ENCODE data around the gene TSC1. TPM values are rescaled to one million over a fixed set of nuclear protein-coding genes. Genes with fewer than 3 reads are reported as not detected.

TSC1 gene
- total and polyA plus RNA-seq, 12 donors: 29.4 to 87.7 (median 43.9) TPM

GRCh38 chr9:132853482-132853881, 90.9 kb downstream of the TSC1 start:
- H3K27me3 ChIP-seq: no peaks in the 10 kb centered on the region
- WGBS, 4 donors: 91 to 96% (median 91%) methylated on average over 4 of the region's 4 CpGs
- no peak for DNase-seq
- no peaks in the 10 kb centered on the region for H3K4me1 ChIP-seq (replicated peaks in 1 of 2)
- TF ChIP-seq CTCF (IDR thresholded peaks at IDR 0.05) (no peak), POLR2A (IDR thresholded peaks at IDR 0.05) (no peak)
- no peak overlapping the region for H3K27ac ChIP-seq
- H3K9me3 ChIP-seq (replicated peaks in 1 of 3): no peaks in the 10 kb centered on the region
- intact Hi-C loops (cut with DNase I): no loop called here
- H3K36me3 ChIP-seq (replicated peaks in 1 of 2): no peaks in the 10 kb centered on the region
- H3K4me3 ChIP-seq: no peak overlapping the region

GRCh38 chr9:132849185-132849706, 95.2 kb downstream of the TSC1 start:
- H3K36me3 ChIP-seq (replicated peaks in 1 of 2): no peaks in the 10 kb centered on the region
- H3K27me3 ChIP-seq: no peaks in the 10 kb centered on the region
- no peak for TF ChIP-seq CTCF (IDR thresholded peaks at IDR 0.05)
- no peak for TF ChIP-seq POLR2A (IDR thresholded peaks at IDR 0.05)
- no peak overlapping the region for H3K27ac ChIP-seq
- DNase-seq: peak in 5 of 7 donors; percentile 26 to 75 (median 41)
- WGBS, 4 donors: 53 to 60% (median 55%) methylated on average over 9 to 12 of the region's 12 CpGs
- no peaks in the 10 kb centered on the region for H3K4me1 ChIP-seq (replicated peaks in 1 of 2)
- H3K9me3 ChIP-seq (replicated peaks in 1 of 3): no peaks in the 10 kb centered on the region
- no peak overlapping the region for H3K4me3 ChIP-seq
- intact Hi-C loops (cut with DNase I): no loop called here

GRCh38 chr9:132846918-132847515, 97.4 kb downstream of the TSC1 start:
- H3K36me3 ChIP-seq (replicated peaks in 1 of 2): no peaks in the 10 kb centered on the region
- TF ChIP-seq POLR2A (IDR thresholded peaks at IDR 0.05) (no peak), CTCF (IDR thresholded peaks at IDR 0.05) (no peak)
- H3K27ac ChIP-seq: no peak overlapping the region
- 88 to 93% (median 92%) methylated on average over 12 to 15 of the region's 15 CpGs for WGBS, 4 donors
- intact Hi-C loops (cut with DNase I): no loop called here
- DNase-seq: no peak
- no peaks in the 10 kb centered on the region for H3K27me3 ChIP-seq
- H3K4me1 ChIP-seq (replicated peaks in 1 of 2): no peaks in the 10 kb centered on the region
- H3K9me3 ChIP-seq (replicated peaks in 1 of 3): no peaks in the 10 kb centered on the region
- no peak overlapping the region for H3K4me3 ChIP-seq

- Histone ChIP-seq H3K27ac (no peak overlapping the region), H3K36me3 (replicated peaks in 1 of 2) (no peaks in the 10 kb centered on the region), H3K4me1 (replicated peaks in 1 of 2) (no peaks in the 10 kb centered on the region), H3K27me3 (no peaks in the 10 kb centered on the region), H3K9me3 (replicated peaks in 1 of 3) (no peaks in the 10 kb centered on the region), H3K4me3 (no peak overlapping the region)
- intact Hi-C loops (cut with DNase I): no loop called here
- TF ChIP-seq CTCF (IDR thresholded peaks at IDR 0.05) (no peak), POLR2A (IDR thresholded peaks at IDR 0.05) (no peak)
- 79 to 90% (median 87%) methylated on average over 8 to 12 of the region's 12 CpGs for WGBS, 4 donors
- DNase-seq: no peak
Measured at GRCh38 chr9:132846109-132846917, 98.1 kb downstream of the TSC1 start.
